GM12878 (cell line): Measurements from ENCODE around the gene THSD4. TPM values are rescaled to one million over a fixed set of nuclear protein-coding genes. Genes with fewer than 3 reads are reported as not detected.

ENCODE experiments used
- ATAC-seq: fragments of 200-7000 bp; cut with Tn5 transposase; 3 replicates; pipeline ENCODE4 v1.9.1; 2020; ENCODE audit warnings: mild to moderate bottlenecking, moderate library complexity
- BruUV-seq: library from RNA; stranded (reverse); fragments of 400-500 nt; replicated peaks from 2 replicates; lab custom pipeline; 2021; lab: Mats Ljungman, UMichigan
- CTCF ChIA-PET: fragments of 300-600 bp; sonication (Branson Sonifier 250); formaldehyde crosslinking; extraction: SDS; loops from one replicate; lab custom pipeline; 2021; ENCODE audit warnings: inconsistent platforms; lab: Yijun Ruan, JAX
- POLR2A ChIA-PET: fragments of 350-600 bp; formaldehyde crosslinking; extraction: SDS; loops from one replicate; lab custom pipeline; 2021; ENCODE audit warnings: inconsistent platforms; lab: Charles Lee
- RAD21 ChIA-PET: fragments of 300-600 bp; sonication (Branson Sonifier 250); formaldehyde crosslinking; loops from one replicate; lab custom pipeline; 2023; ENCODE audit warnings: antibody characterized with exemption; ENCODE audit not compliant: unreplicated experiment; lab: Charles Lee
- SMC1A ChIA-PET: fragments of 300-600 bp; sonication (Branson Sonifier 250); formaldehyde crosslinking; loops from one replicate; lab custom pipeline; 2023; ENCODE audit not compliant: unreplicated experiment, uncharacterized antibody; lab: Charles Lee
- DNase-seq: peaks from one replicate; pipeline ENCODE4 v3.0.0-alpha.2; 2011; ENCODE audit warnings: low read depth, low spot score
- FAIRE-seq: peaks from 3 replicates; lab custom pipeline; 2011; peaks lifted over from hg19 to GRCh38; lab: Jason Lieb, UNC
- H2AFZ ChIP-seq: 2 replicates; pipeline ENCODE4 v1.6.0; 2011; ENCODE audit warnings: low read depth, low read length, control low read depth; ENCODE audit not compliant: control insufficient read depth
- H3K27ac ChIP-seq: 2 replicates; pipeline ENCODE4 v1.5.1; 2011; ENCODE audit warnings: control low read depth; ENCODE audit not compliant: control insufficient read depth, insufficient read depth
- H3K27me3 ChIP-seq, 2 experiments: replicated peaks in 1 of 2; 2 replicates each; pipeline versions ENCODE4 v1.6.0 to v1.6.1; 2011; ENCODE audit warnings: low read length in 1 of 2; ENCODE audit not compliant: control insufficient read depth in 2 of 2, insufficient read depth in 2 of 2
- H3K36me3 ChIP-seq, 2 experiments: 2 replicates each; pipeline ENCODE4 v1.5.1; 2011; ENCODE audit warnings: low read length in 1 of 2; ENCODE audit not compliant: control insufficient read depth in 2 of 2, insufficient read depth in 2 of 2
- H3K4me1 ChIP-seq: 2 replicates; pipeline ENCODE4 v1.6.1; 2011; ENCODE audit warnings: mild to moderate bottlenecking, low read length, moderate library complexity, mixed read lengths; ENCODE audit not compliant: control insufficient read depth, insufficient read depth
- H3K4me2 ChIP-seq: 2 replicates; pipeline ENCODE4 v1.6.0; 2011; ENCODE audit warnings: control low read depth; ENCODE audit not compliant: control insufficient read depth, insufficient read depth
- H3K4me3 ChIP-seq: fragments of 200-600 bp; sonication (generic); 2 replicates; pipeline ENCODE4 v1.5.1; 2016
- H3K79me2 ChIP-seq: 2 replicates; pipeline ENCODE4 v1.6.0; 2011; ENCODE audit warnings: low read length; ENCODE audit not compliant: control insufficient read depth, insufficient read depth
- H3K9ac ChIP-seq: 2 replicates; pipeline ENCODE4 v1.8.0; 2011; ENCODE audit warnings: low read length, control low read depth, mixed read lengths; ENCODE audit not compliant: control insufficient read depth, insufficient read depth
- H3K9me3 ChIP-seq: replicated peaks from 3 replicates; pipeline ENCODE4 v1.5.1; 2011; ENCODE audit warnings: mild to moderate bottlenecking, low read length; ENCODE audit not compliant: control insufficient read depth, insufficient read depth
- H4K20me1 ChIP-seq: 2 replicates; pipeline ENCODE4 v1.6.0; 2011; ENCODE audit not compliant: control insufficient read depth, insufficient read depth
- BACH1 ChIP-seq: fragments of 450-650 bp; IDR thresholded peaks from 2 replicates; pipeline ENCODE4 v1.6.1; 2017; ENCODE audit warnings: mild to moderate bottlenecking, borderline replicate concordance
- BCL11A ChIP-seq: IDR thresholded peaks from 2 replicates; pipeline ENCODE4 v1.6.1; 2011; ENCODE audit warnings: low read depth, low read length
- BRCA1 ChIP-seq: IDR thresholded peaks from 2 replicates; pipeline ENCODE4 v1.6.1; 2011; ENCODE audit warnings: low read depth, low read length, improper control_type of control experiment
- CHD2 ChIP-seq: IDR thresholded peaks from 2 replicates; pipeline ENCODE4 v1.6.1; 2011; ENCODE audit warnings: low read depth, low read length, improper control_type of control experiment, borderline replicate concordance
- FOXM1 ChIP-seq: IDR thresholded peaks from 2 replicates; pipeline ENCODE4 v1.6.1; 2012; ENCODE audit warnings: low read depth, mild to moderate bottlenecking, inconsistent platforms, low read length, moderate library complexity
- HSF1 ChIP-seq: fragments of 150-350 bp; IDR thresholded peaks from 2 replicates; pipeline ENCODE4 v1.6.1; 2014; ENCODE audit warnings: mild to moderate bottlenecking, low read depth, low read length
- IKZF2 ChIP-seq, 2 experiments: fragments of 450-650 bp; IDR thresholded peaks; 2 replicates each; pipeline ENCODE4 v1.6.1; 2017; ENCODE audit warnings: mild to moderate bottlenecking in 2 of 2, moderate library complexity in 2 of 2
- MYC ChIP-seq: IDR thresholded peaks from 2 replicates; pipeline ENCODE4 v1.6.1; 2011; ENCODE audit warnings: mild to moderate bottlenecking, low read length, moderate library complexity, inconsistent platforms; ENCODE audit not compliant: insufficient read depth, insufficient replicate concordance, insufficient read length, severe bottlenecking
- PBX3 ChIP-seq: IDR thresholded peaks from 2 replicates; pipeline ENCODE4 v1.6.1; 2011; ENCODE audit warnings: mild to moderate bottlenecking, low read depth, low read length, moderate library complexity; ENCODE audit not compliant: insufficient replicate concordance
- RELA ChIP-seq: fragments of 450-650 bp; IDR thresholded peaks from 2 replicates; pipeline ENCODE4 v1.8.0; 2014; ENCODE audit warnings: borderline replicate concordance; ENCODE audit not compliant: partially characterized antibody
- STAT1 ChIP-seq: fragments of 450-650 bp; conservative IDR thresholded peaks from 2 replicates; pipeline ENCODE4 v1.6.1; 2014; ENCODE audit warnings: antibody characterized with exemption, mild to moderate bottlenecking
- USF1 ChIP-seq: IDR thresholded peaks from 2 replicates; pipeline ENCODE4 v1.6.1; 2011; ENCODE audit warnings: borderline replicate concordance, low read depth, mild to moderate bottlenecking, moderate library complexity, mixed read lengths, low read length; ENCODE audit not compliant: insufficient read depth; ENCODE audit errors: extremely low read length
- USF2 ChIP-seq: IDR thresholded peaks from 2 replicates; pipeline ENCODE4 v1.6.1; 2011; ENCODE audit warnings: low read depth, low read length, improper control_type of control experiment, borderline replicate concordance
- WGBS: methylation state at CpG from one replicate; pipeline ENCODE4 v1.1.6; 2016; ENCODE audit warnings: low lambda C conversion rate; ENCODE audit not compliant: insufficient replicate concordance, insufficient coverage; ENCODE audit errors: missing lambda C conversion rate; 5-methylcytosine and 5-hydroxymethylcytosine counted together
- in situ Hi-C: fragments of 300-500 bp; cut with MboI; formaldehyde crosslinking; loops from 9 replicates; pipeline ENCODE4 v1.14.3; 2018; ENCODE audit warnings: mixed read lengths
- intact Hi-C: fragments of 100-400 bp; cut with micrococcal nuclease; formaldehyde crosslinking; loops from one replicate; pipeline ENCODE4 v1.14.2; 2022; ENCODE audit not compliant: unreplicated experiment
- polyA plus RNA-seq, 11 experiments: library from polyadenylated mRNA; depleted of rRNA in 4 of 11; unstranded in 6 of 11; stranded (reverse) in 5 of 11; fragments of >200 nt; fragmentation: Nextera tagmentation in 4 of 11; fragmentation: Illumina TruSeq in 1 of 11; extraction: Ambion mirVana in 4 of 11; extraction: Trizol in 1 of 11; gene quantifications; 1 replicate in 1 of 11; 2 replicates in 10 of 11; pipeline versions ENCODE4 v1.2.1 to v1.2.3, GENCODE V29; 2011 to 2016; ENCODE audit warnings: inconsistent platforms in 2 of 11, missing spikeins in 2 of 11, low read depth in 1 of 11
- total RNA-seq, 4 experiments: library from RNA; depleted of rRNA in 3 of 4; stranded (reverse); fragments of >200 nt in 3 of 4; fragmentation: Illumina TruSeq in 1 of 4; extraction: Trizol in 1 of 4; gene quantifications; 2 replicates each; pipeline versions ENCODE4 v1.2.1 to v1.2.3, GENCODE V29; 2013 to 2021

The THSD4 gene
- total and polyA plus RNA-seq, 10 of the 15 experiments (the other 5 are each of a cell fraction or from before 2014, with no cell fraction given), result 0.04 to 0.13 (median 0.05) TPM; not detected in 7

- ChIA-PET POLR2A (no interaction called here), RAD21 (no interaction called here), CTCF (interaction anchor here (1.4 kb wide), 1 partner anchor 8 kb away, joined by 3 read pairs; no protein-coding TSS in a partner anchor), SMC1A (no interaction called here)
- H3K79me2 ChIP-seq, result no peaks in the 10 kb centered on the region
- DNase-seq (no peak), FAIRE-seq (no peak), ATAC-seq (no peak)
- no TSS peak for BruUV-seq
- peaks cover 2 to 5% of the 10 kb centered on the region in 2 experiments; a peak in 2 of 4 replicates for H3K27me3 ChIP-seq
- no peaks in the 10 kb centered on the region for H3K36me3 ChIP-seq
- no peaks in the 10 kb centered on the region for H3K4me1 ChIP-seq
- TF ChIP-seq HSF1 (no peak), MYC (no peak), IKZF2 (IDR thresholded peaks at IDR 0.05) (no peak), USF2 (no peak), RELA (no peak), USF1 (no peak), PBX3 (no peak), BCL11A (no peak), BACH1 (no peak), FOXM1 (no peak), STAT1 (no peak), BRCA1 (no peak), CHD2 (no peak)
- no peak overlapping the region for H3K4me2 ChIP-seq
- no peaks in the 10 kb centered on the region for H4K20me1 ChIP-seq
- H3K9ac ChIP-seq, result no peak overlapping the region
- no peaks in the 10 kb centered on the region for H3K9me3 ChIP-seq
- in situ Hi-C loops, result loop anchor here (25.0 kb wide), 1 partner anchor 320 kb away; no protein-coding TSS in a partner anchor
- no peak overlapping the region for H2AFZ ChIP-seq
- no peak overlapping the region for H3K27ac ChIP-seq
- intact Hi-C loops, result loop anchor here (5.0 kb wide), 1 partner anchor 325 kb away; no protein-coding TSS in a partner anchor
- no peak overlapping the region for H3K4me3 ChIP-seq
- WGBS, result 29% methylated on average over 3 of the region's 3 CpGs
These were observed 1.7 kb downstream of the THSD4 start for GRCh38 chr15:71116942-71117341.
